ENCODE measurements around the gene RAI14.

- TF ChIP-seq POLR2AphosphoS5 (IDR thresholded peaks at IDR 0.05; ENCODE audit: low read depth, low read length): no peak
- TF ChIP-seq PAX5 (IDR thresholded peaks at IDR 0.05; ENCODE audit: insufficient read depth, low read length, severe bottlenecking): no peak
- no peak for TF ChIP-seq POLR2A (IDR thresholded peaks at IDR 0.05; ENCODE audit: low read depth, low read length)
Measured at GRCh38 chr5:34716986-34717385, 60.9 kb downstream of the RAI14 start.

All from GM12891 (cell line).